T47D (cell line): ENCODE measurements around the gene KIF26A.
A peak's percentile ranks its signal among the peaks of the same experiment; 100 is the strongest.

ENCODE experiments used
- DNase-seq, 2 experiments: peaks; one replicate each; pipeline versions ENCODE4 v3.0.0 to v3.0.0-alpha.2; 2011 to 2012; ENCODE audit warnings: low read depth in 1 of 2, low spot score in 1 of 2
- JUND ChIP-seq: IDR thresholded peaks from 2 replicates; pipeline ENCODE4 v1.6.1; 2012; ENCODE audit warnings: low read depth
- in situ Hi-C: cut with HindIII; loops from 2 replicates; pipeline ENCODE4 v1.10.0; 2016; ENCODE audit warnings: low sequenced_read_pairs, low pct_unique_long_range_greater_than_20kb

KIF26A gene

GRCh38 chr14:104157016-104157928 is 18.9 kb downstream of the KIF26A start:
- no peak for TF ChIP-seq JUND
- peak; percentile 41 to 69 for DNase-seq
- in situ Hi-C loops, result no loop called here

- no peak for TF ChIP-seq JUND
- DNase-seq, result no peak
- in situ Hi-C loops, result no loop called here
Observed at GRCh38 chr14:104158827-104159798, 20.7 kb downstream of the KIF26A start.

GRCh38 chr14:104159990-104160389 is 21.6 kb downstream of the KIF26A start:
- TF ChIP-seq JUND, result no peak
- DNase-seq, result no peak
- in situ Hi-C loops, result no loop called here

- no peak for DNase-seq
- TF ChIP-seq JUND, result no peak
- in situ Hi-C loops, result no loop called here
Observed at GRCh38 chr14:104161602-104162367, 23.4 kb downstream of the KIF26A start.

- in situ Hi-C loops, result no loop called here
- TF ChIP-seq JUND, result no peak
- DNase-seq, result no peak
Observed at GRCh38 chr14:104162495-104162894, 24.1 kb downstream of the KIF26A start.

DNA sequence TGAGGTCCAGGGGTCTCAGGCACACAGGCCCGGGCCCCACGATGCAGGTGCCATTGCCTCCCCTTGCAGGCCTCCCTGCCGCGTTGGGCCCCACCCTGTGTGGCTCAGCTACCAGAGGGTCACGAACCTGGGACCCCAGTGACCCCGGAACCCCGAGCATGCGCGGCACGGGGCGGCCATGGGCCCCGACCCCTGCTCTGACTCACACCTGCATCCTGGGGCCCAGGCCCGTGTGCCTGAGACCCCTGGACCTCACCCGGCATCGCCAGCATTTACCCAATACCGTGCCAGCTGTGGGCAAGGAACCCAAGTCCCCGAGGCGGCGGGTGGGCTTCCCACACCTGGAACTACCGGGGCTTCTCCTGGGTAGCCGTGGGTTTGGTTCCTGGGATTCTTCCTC is 25.2 kb downstream of the KIF26A start:
- TF ChIP-seq JUND, result no peak
- no peak for DNase-seq
- in situ Hi-C loops, result no loop called here

DNA sequence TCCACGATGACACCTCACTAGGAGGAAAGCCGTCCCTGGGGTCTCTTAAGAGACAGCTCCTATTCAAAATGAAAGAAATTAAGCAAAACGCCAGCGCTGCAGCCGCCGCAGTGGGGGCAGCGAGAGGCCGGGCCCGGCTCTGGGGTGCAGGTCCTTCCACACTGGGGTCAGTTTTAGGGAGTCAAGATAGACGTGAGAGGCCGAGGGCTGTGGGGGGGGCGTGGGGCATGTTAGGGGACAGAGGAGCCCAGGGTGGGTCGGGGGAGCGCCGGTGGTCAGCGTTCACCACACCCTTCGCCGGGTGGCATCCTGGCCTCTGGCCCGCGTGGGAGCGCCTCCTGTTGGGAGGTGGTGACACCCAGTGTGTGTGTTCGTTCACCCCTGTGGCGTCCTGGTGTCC is 25.7 kb downstream of the KIF26A start:
- no peak for DNase-seq
- no peak for TF ChIP-seq JUND
- in situ Hi-C loops, result no loop called here

DNA sequence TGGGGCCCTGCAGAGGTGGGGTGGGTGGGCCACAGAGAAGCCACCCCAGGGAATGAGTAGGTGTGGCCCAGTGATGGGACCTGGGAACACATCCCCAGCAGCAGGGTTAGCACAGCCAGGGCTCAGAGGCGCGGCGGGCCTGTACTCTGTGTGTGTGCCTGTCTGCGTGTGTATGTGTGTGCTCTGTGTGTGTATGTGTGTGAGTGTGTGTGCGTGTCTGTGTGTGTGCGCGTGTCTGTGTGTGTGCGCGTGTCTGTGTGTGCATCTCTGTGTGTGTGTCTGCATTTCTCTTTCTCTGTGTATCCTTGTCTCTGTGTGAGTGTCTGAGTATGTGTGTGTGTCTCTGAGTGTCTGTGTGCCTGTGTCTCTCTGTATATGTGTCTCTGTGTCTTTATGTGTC is 26.1 kb downstream of the KIF26A start:
- in situ Hi-C loops, result no loop called here

GRCh38 chr14:104166698-104167097 is 28.3 kb downstream of the KIF26A start:
- in situ Hi-C loops, result no loop called here
- TF ChIP-seq JUND, result no peak
- no peak for DNase-seq

More for the DNA sequence above, 26.1 kb downstream of the KIF26A start:
- no peak for TF ChIP-seq JUND
- no peak for DNase-seq

DNA sequence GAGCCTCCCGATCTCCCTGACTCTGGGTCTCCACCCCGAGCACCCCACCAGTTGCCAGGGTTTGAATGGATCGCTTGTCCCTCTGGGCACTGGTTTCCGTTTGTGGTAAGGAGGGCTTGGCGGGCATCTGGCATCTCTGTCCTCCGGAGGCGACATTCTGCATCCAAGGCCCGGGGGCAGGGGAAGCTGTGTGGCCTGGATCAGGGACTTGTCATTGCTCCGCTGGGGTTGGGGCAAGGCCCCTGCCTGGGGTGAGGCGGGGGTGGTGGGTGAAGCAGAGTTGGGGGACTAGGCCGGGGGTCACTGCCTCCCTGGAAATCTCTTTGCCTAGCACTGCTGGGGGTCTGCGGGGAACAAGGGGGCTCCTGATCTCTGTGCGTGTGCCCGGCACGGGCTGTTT is 30.2 kb downstream of the KIF26A start:
- in situ Hi-C loops, result no loop called here
- no peak for DNase-seq
- TF ChIP-seq JUND, result no peak

GRCh38 chr14:104169005-104169698 is 30.8 kb downstream of the KIF26A start:
- in situ Hi-C loops, result no loop called here
- no peak for DNase-seq
- TF ChIP-seq JUND, result no peak
